Mesenchymal stem cell (in vitro differentiated cells and primary cell): ENCODE measurements around the gene LRRC47. TPM values are rescaled to one million over a fixed set of nuclear protein-coding genes. Genes with fewer than 3 reads are reported as not detected.

Experiments used
- DNase-seq: peaks from one replicate; pipeline ENCODE4 v3.0.0-alpha.2; 2013
- H2AFZ ChIP-seq: one replicate; pipeline ENCODE4 v1.6.1; 2013; ENCODE audit warnings: low read depth, mild to moderate bottlenecking, control low read depth, inconsistent platforms, low read length, moderate library complexity
- H2AK5ac ChIP-seq: 2 replicates; pipeline ENCODE4 v1.6.1; 2013; ENCODE audit warnings: low read length, moderate library complexity, mild to moderate bottlenecking, inconsistent platforms; ENCODE audit not compliant: severe bottlenecking
- H2BK120ac ChIP-seq: one replicate; pipeline ENCODE4 v1.6.1; 2013; ENCODE audit warnings: low read depth, mild to moderate bottlenecking, inconsistent platforms, low read length, moderate library complexity
- H2BK12ac ChIP-seq, 2 experiments: one replicate each; pipeline ENCODE4 v1.6.1; 2013; ENCODE audit warnings: inconsistent platforms in 2 of 2, low read length in 2 of 2, mild to moderate bottlenecking in 2 of 2, moderate library complexity in 2 of 2, control low read depth in 1 of 2
- H2BK15ac ChIP-seq: one replicate; pipeline ENCODE4 v1.6.1; 2013; ENCODE audit warnings: mild to moderate bottlenecking, low read depth, inconsistent platforms; ENCODE audit not compliant: poor library complexity, severe bottlenecking
- H2BK5ac ChIP-seq: 2 replicates; pipeline ENCODE4 v1.6.1; 2013; ENCODE audit warnings: low read depth, mild to moderate bottlenecking, low read length, control low read depth, inconsistent platforms; ENCODE audit not compliant: poor library complexity, severe bottlenecking
- H3K14ac ChIP-seq, 2 experiments: one replicate each; pipeline ENCODE4 v1.6.1; 2013; ENCODE audit warnings: inconsistent platforms in 2 of 2, low read length in 2 of 2, control low read depth in 1 of 2, mild to moderate bottlenecking in 1 of 2, moderate library complexity in 1 of 2
- H3K18ac ChIP-seq, 2 experiments: one replicate each; pipeline ENCODE4 v1.6.1; 2013; ENCODE audit warnings: inconsistent platforms in 2 of 2, low read length in 2 of 2, control low read depth in 1 of 2, low read depth in 1 of 2, mild to moderate bottlenecking in 1 of 2
- H3K23ac ChIP-seq, 2 experiments: one replicate each; pipeline ENCODE4 v1.6.1; 2013; ENCODE audit warnings: inconsistent platforms in 2 of 2, low read length in 2 of 2, mild to moderate bottlenecking in 2 of 2, moderate library complexity in 2 of 2, control low read depth in 1 of 2
- H3K27ac ChIP-seq: 2 replicates; pipeline ENCODE4 v1.5.1; 2013; ENCODE audit warnings: mild to moderate bottlenecking, moderate library complexity, low read length, control low read depth, inconsistent platforms; ENCODE audit not compliant: poor library complexity, severe bottlenecking
- H3K27me3 ChIP-seq, 2 experiments: 2 replicates each; pipeline versions ENCODE4 v1.6.1 to v1.7.0; 2013; ENCODE audit warnings: low read length in 2 of 2, mild to moderate bottlenecking in 2 of 2, moderate library complexity in 2 of 2, control low read depth in 1 of 2, inconsistent platforms in 1 of 2; ENCODE audit not compliant: control insufficient read depth in 1 of 2, insufficient read depth in 1 of 2
- H3K36me3 ChIP-seq, 2 experiments: 2 replicates each; pipeline versions ENCODE4 v1.6.1 to v1.7.0; 2013; ENCODE audit warnings: low read length in 2 of 2, control low read depth in 1 of 2, inconsistent platforms in 1 of 2, low read depth in 1 of 2, mild to moderate bottlenecking in 1 of 2; ENCODE audit not compliant: insufficient read depth in 2 of 2, control insufficient read depth in 1 of 2
- H3K4ac ChIP-seq, 2 experiments: one replicate each; pipeline ENCODE4 v1.6.1; 2013; ENCODE audit warnings: inconsistent platforms in 2 of 2, low read length in 2 of 2, mild to moderate bottlenecking in 2 of 2, moderate library complexity in 2 of 2, control low read depth in 1 of 2, low read depth in 1 of 2
- H3K4me1 ChIP-seq: 2 replicates; pipeline ENCODE4 v1.6.1; 2013; ENCODE audit warnings: low read depth, low read length, control low read depth; ENCODE audit not compliant: control insufficient read depth, insufficient read depth
- H3K4me2 ChIP-seq: 2 replicates; pipeline ENCODE4 v1.6.1; 2013; ENCODE audit warnings: low read length, mild to moderate bottlenecking, inconsistent platforms; ENCODE audit not compliant: poor library complexity, severe bottlenecking
- H3K4me3 ChIP-seq, 2 experiments: 2 replicates each; pipeline versions ENCODE4 v1.5.1 to v1.7.0; 2013; ENCODE audit warnings: low read length in 2 of 2, mild to moderate bottlenecking in 2 of 2, control low read depth in 1 of 2, low read depth in 1 of 2; ENCODE audit not compliant: insufficient read depth in 1 of 2
- H3K79me1 ChIP-seq: replicated peaks from 2 replicates; pipeline ENCODE4 v1.6.1; 2013; ENCODE audit warnings: mild to moderate bottlenecking, control low read depth, low read length, inconsistent platforms; ENCODE audit not compliant: poor library complexity, severe bottlenecking
- H3K9ac ChIP-seq: 2 replicates; pipeline ENCODE4 v1.7.0; 2013; ENCODE audit warnings: mild to moderate bottlenecking, low read length, moderate library complexity
- H3K9me3 ChIP-seq: 2 replicates; pipeline ENCODE4 v1.7.0; 2013; ENCODE audit warnings: mild to moderate bottlenecking, low read length; ENCODE audit not compliant: control insufficient read depth
- H4K8ac ChIP-seq: one replicate; pipeline ENCODE4 v1.6.1; 2013; ENCODE audit warnings: inconsistent platforms, mild to moderate bottlenecking, low read length, moderate library complexity
- H4K91ac ChIP-seq: one replicate; pipeline ENCODE4 v1.6.1; 2013; ENCODE audit warnings: mild to moderate bottlenecking, low read length, inconsistent platforms
- WGBS: methylation state at CpG from one replicate; pipeline ENCODE4 v1.1.7; 2013; ENCODE audit warnings: mixed read lengths; 5-methylcytosine and 5-hydroxymethylcytosine counted together
- polyA plus RNA-seq, 2 experiments: library from polyadenylated mRNA; stranded (reverse); fragments of 200-250 nt; gene quantifications; one replicate each; pipeline ENCODE4 v1.2.3, GENCODE V29; 2013

LRRC47 gene
- 17.1 TPM for polyA plus RNA-seq (2013, experiment 1 of 2)
- polyA plus RNA-seq (2013, experiment 2 of 2): 18.0 TPM

GRCh38 chr1:3796215-3797061 lies at the start of gene LRRC47:
LRRC47 (minus strand) TSS chr1:3796498; CDS start chr1:3796476, 22 bp downstream.
- Histone ChIP-seq H3K4me1 (peaks cover 18% of the 10 kb centered on the region), H3K9me3 (no peaks in the 10 kb centered on the region), H3K4ac (peak within 1 kb of the TSS; percentile 91 to 94), H2AFZ (peak within 1 kb of the TSS; percentile 98), H3K9ac (peak within 1 kb of the TSS; percentile 92), H2AK5ac (no peak within 1 kb of the TSS), H3K27me3 (peaks cover 8 to 10% of the 10 kb centered on the region in 2 experiments), H2BK15ac (peak within 1 kb of the TSS; percentile 39), H3K27ac (no peak within 1 kb of the TSS), H4K8ac (peak within 1 kb of the TSS; percentile 92), H3K36me3 (peaks cover 4 to 9% of the 10 kb centered on the region in 2 experiments), H2BK5ac (no peak within 1 kb of the TSS), H3K4me3 (peak within 1 kb of the TSS; percentile 96 to 97), H3K79me1 (peaks cover 7% of the 10 kb centered on the region), H3K18ac (peak within 1 kb of the TSS; percentile 74 to 91), H3K4me2 (peak within 1 kb of the TSS; percentile 97), H3K23ac (peak within 1 kb of the TSS in 1 of 2 experiments; percentile 93), H2BK120ac (peak within 1 kb of the TSS; percentile 50), H2BK12ac (no peak within 1 kb of the TSS), H3K14ac (peak within 1 kb of the TSS in 1 of 2 experiments; percentile 93), H4K91ac (peak within 1 kb of the TSS; percentile 52)
- 3% methylated on average over 52 of the region's 60 CpGs for WGBS
- peak; percentile 88 for DNase-seq

GRCh38 chr1:3842912-3843311 lies 46.6 kb upstream of the LRRC47 start:
- Histone ChIP-seq H2BK120ac (no peak overlapping the region), H3K36me3 (peaks cover 56 to 77% of the 10 kb centered on the region in 2 experiments), H2BK5ac (no peak overlapping the region), H3K4me1 (no peaks in the 10 kb centered on the region), H2BK12ac (no peak overlapping the region), H3K4me3 (no peak overlapping the region), H3K14ac (no peak overlapping the region), H4K8ac (no peak overlapping the region), H2AK5ac (no peak overlapping the region), H2AFZ (no peak overlapping the region), H3K27ac (no peak overlapping the region), H2BK15ac (no peak overlapping the region), H3K4me2 (no peak overlapping the region), H3K27me3 (no peaks in the 10 kb centered on the region), H3K9ac (no peak overlapping the region), H3K79me1 (peaks cover 2% of the 10 kb centered on the region), H3K4ac (no peak overlapping the region), H4K91ac (no peak overlapping the region), H3K9me3 (peaks cover 14% of the 10 kb centered on the region), H3K23ac (no peak overlapping the region), H3K18ac (no peak overlapping the region)
- 97% methylated on average over 9 of the region's 9 CpGs for WGBS
- DNase-seq: no peak

- no peak for DNase-seq
- H3K18ac ChIP-seq: no peak overlapping the region
- H2BK5ac ChIP-seq: no peak overlapping the region
- peaks cover 26% of the 10 kb centered on the region for H3K9me3 ChIP-seq
- no peak overlapping the region for H3K27ac ChIP-seq
- no peaks in the 10 kb centered on the region for H3K4me1 ChIP-seq
- no peak overlapping the region for H4K8ac ChIP-seq
- H3K4me2 ChIP-seq: no peak overlapping the region
- no peak overlapping the region for H3K23ac ChIP-seq
- no peaks in the 10 kb centered on the region for H3K27me3 ChIP-seq
- H2AFZ ChIP-seq: no peak overlapping the region
- H2BK15ac ChIP-seq: no peak overlapping the region
- H3K14ac ChIP-seq: no peak overlapping the region
- 96% methylated on average over 5 of the region's 7 CpGs for WGBS
- H4K91ac ChIP-seq: no peak overlapping the region
- no peak overlapping the region for H2BK120ac ChIP-seq
- H3K4ac ChIP-seq: no peak overlapping the region
- peaks cover 64 to 77% of the 10 kb centered on the region in 2 experiments for H3K36me3 ChIP-seq
- H2BK12ac ChIP-seq: no peak overlapping the region
- H3K9ac ChIP-seq: no peak overlapping the region
- H3K4me3 ChIP-seq: no peak overlapping the region
- peaks cover 2% of the 10 kb centered on the region for H3K79me1 ChIP-seq
- no peak overlapping the region for H2AK5ac ChIP-seq
Observed at GRCh38 chr1:3841491-3841890, 45.2 kb upstream of the LRRC47 start.

- no peaks in the 10 kb centered on the region for H3K27me3 ChIP-seq
- H3K4me2 ChIP-seq: no peak overlapping the region
- H2AFZ ChIP-seq: no peak overlapping the region
- no peak overlapping the region for H3K4me3 ChIP-seq
- no peaks in the 10 kb centered on the region for H3K79me1 ChIP-seq
- over 99% methylated on average over 11 of the region's 11 CpGs for WGBS
- H2BK15ac ChIP-seq: no peak overlapping the region
- H4K91ac ChIP-seq: no peak overlapping the region
- H3K14ac ChIP-seq: no peak overlapping the region
- peaks cover 26% of the 10 kb centered on the region for H3K9me3 ChIP-seq
- no peak overlapping the region for H2AK5ac ChIP-seq
- no peak overlapping the region for H3K23ac ChIP-seq
- H3K4me1 ChIP-seq: no peaks in the 10 kb centered on the region
- no peak overlapping the region for H3K4ac ChIP-seq
- H4K8ac ChIP-seq: no peak overlapping the region
- no peak overlapping the region for H3K27ac ChIP-seq
- H2BK12ac ChIP-seq: no peak overlapping the region
- H2BK120ac ChIP-seq: no peak overlapping the region
- no peak overlapping the region for H3K9ac ChIP-seq
- H3K36me3 ChIP-seq: peaks cover 64 to 73% of the 10 kb centered on the region in 2 experiments
- H2BK5ac ChIP-seq: no peak overlapping the region
- no peak for DNase-seq
- H3K18ac ChIP-seq: no peak overlapping the region
Observed at GRCh38 chr1:3838788-3839187, 42.5 kb upstream of the LRRC47 start.
